DMS79 (cell line): ENCODE data around the gene PNCK.

Source experiments
- DNase-seq: peaks from one replicate; lab custom pipeline; 2025; lab: John Stamatoyannopoulos, UW

Gene PNCK

GRCh38 chrX:153659268-153659667 lies 14.3 kb downstream of the PNCK start:
- DNase-seq: no peak

DNA sequence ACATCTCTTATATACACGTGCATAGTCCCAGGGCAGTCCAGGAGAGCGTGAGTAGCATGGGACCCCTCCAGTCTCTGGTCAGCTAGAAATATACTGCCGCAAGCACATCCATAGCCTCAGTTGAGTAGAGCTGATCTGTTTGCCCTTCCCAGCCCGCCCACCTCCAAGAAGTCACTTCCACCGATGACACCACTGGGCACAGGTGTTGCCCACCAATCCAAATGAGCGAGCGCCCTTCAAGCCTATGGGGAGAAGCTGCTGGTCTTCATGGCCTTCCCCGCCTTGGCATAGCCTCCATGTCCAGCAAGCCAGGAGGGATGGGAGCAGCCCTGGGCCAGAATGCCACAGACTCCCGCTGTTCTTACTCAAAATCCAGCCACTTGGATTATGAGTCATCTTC lies 16.5 kb downstream of the PNCK start:
- no peak for DNase-seq

GRCh38 chrX:153653556-153653955 lies 20.1 kb downstream of the PNCK start:
- DNase-seq: no peak

DNA sequence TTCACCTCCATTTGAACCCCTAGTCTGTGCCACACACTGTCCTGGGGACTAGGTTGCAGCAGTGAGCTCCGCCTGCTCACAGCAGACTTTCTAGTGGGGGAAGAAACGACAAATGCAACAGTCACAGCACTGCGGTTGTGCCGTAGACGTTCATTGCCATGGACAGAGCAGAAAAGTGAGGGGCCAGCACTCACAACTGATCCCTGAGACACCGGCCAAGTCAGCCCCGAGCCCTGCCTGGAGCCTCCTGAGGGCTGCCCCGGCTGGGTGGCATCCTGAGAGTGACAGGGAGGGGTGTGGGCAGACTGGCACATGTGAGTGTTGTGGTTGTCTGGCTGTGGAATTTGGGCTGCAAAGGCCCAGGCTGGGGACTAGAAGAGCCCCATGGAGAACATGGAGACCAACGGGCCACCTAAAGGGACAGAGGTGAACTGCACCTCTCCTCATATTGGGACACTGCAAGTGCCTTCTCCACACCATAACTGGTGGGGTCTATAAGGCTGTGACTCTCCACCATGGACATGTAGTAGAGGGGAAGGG lies 22.0 kb downstream of the PNCK start:
- DNase-seq: no peak

GRCh38 chrX:153650959-153651358 lies 22.7 kb downstream of the PNCK start:
- no peak for DNase-seq

DNA sequence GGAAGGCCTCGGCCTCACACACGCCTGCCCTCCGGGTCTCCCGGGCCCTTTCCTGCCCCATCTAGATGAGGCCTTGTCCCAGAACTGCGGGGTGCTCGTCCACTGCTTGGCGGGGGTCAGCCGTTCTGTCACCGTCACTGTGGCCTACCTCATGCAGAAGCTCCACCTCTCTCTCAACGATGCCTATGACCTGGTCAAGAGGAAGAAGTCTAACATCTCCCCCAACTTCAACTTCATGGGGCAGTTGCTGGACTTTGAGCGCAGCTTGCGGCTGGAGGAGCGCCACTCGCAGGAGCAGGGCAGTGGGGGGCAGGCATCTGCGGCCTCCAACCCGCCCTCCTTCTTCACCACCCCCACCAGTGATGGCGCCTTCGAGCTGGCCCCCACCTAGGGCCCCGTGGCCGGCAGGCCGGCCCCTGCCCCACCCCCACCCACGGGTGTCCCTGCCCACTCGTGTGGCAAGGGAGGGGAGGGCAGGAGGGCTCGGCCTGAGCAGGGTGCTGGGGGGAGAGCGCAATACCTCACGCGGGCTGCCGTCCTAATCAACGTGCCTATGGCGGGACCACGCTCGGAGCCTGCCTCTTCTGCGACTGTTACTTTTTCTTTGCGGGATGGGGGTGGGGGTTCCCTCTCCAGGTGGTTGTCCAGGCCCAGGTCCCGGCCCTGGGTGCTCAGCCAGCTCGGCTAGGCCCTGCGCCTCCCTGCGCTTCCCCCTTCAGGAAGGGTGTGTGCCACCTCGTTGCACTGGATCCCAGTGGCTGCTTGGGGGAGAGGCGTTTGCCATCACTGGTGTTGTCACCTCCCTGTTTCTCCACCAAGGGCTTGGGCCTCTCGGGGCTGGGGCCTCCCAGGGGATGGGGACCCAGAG lies 23.5 kb downstream of the PNCK start:
- no peak for DNase-seq

- no peak for DNase-seq
Observed at GRCh38 chrX:153649178-153649914, 24.3 kb downstream of the PNCK start.

DNA sequence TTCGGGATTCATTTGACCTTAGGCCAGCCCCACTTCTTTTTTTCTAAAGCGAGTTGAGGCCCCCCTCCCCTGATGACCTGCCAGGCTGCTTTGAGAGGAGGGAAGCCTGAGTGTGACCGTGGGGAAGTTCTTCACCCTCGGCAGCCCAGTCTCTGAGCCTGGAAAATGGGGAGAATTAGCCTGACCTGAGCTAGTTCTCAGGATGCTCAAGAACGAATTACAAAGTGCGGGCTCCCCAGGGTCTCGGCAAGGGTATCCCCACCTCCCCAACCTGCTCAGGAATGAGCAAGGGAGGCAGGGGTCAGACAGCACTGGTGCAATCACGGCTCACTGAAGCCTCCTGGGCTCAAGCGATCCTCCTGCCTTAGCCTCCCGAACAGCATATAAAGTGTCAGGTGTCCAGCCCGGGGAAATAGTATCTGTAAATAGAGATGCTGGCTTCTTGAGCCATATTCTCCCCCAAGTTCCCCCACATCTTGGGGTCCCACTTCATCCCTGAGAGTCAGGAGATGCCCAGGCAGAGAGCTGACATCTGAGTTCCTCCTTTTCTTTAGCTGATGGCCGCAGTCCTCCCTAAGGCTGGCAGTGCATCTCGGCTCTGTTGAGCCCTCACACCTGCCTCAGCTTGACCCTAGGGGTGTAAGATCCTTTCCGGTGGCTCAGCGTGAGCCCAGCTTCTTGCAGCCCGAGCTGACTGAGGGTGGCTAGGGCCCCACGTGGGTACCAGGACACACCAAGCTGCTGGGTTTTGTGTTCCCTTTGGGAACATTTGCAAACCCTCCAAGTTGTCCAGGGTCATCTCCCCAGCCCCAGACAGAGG lies 25.0 kb downstream of the PNCK start:
- no peak for DNase-seq

GRCh38 chrX:153647461-153648357 lies 25.9 kb downstream of the PNCK start:
- no peak for DNase-seq

- DNase-seq: no peak
Observed at GRCh38 chrX:153646620-153647373, 26.8 kb downstream of the PNCK start, which contains the start of gene DUSP9. Gene DUSP9 (plus strand): TSS chrX:153647203. CDS start chrX:153647954, 751 bp downstream.

GRCh38 chrX:153645921-153646488 lies 27.6 kb downstream of the PNCK start:
- DNase-seq: no peak

DNA sequence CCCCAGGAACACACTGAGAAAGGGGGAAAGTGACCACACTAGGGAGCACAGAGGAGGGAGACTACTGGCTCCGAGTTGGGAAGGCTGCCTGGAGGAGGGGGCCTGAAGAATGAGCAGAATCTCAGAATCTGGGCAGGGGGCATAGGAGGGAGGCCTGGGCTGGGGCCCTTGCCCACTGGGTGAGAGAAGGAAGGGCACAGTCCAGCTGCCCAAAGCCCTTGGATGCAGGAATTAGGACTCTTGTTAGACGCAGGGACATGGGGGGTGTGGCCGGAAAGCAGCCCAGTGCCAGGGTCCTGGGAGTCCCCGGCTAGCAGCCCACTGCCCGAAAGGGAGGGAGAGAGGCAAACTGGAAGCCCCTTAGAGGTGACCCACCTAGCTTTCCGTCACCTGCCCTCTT lies 28.5 kb downstream of the PNCK start:
- no peak for DNase-seq

- DNase-seq: no peak
Observed at GRCh38 chrX:153644356-153645125, 29.1 kb downstream of the PNCK start.

- no peak for DNase-seq
Observed at GRCh38 chrX:153643431-153644351, 29.9 kb downstream of the PNCK start.

- DNase-seq: no peak
Observed at GRCh38 chrX:153642655-153643430, 30.8 kb downstream of the PNCK start.

DNA sequence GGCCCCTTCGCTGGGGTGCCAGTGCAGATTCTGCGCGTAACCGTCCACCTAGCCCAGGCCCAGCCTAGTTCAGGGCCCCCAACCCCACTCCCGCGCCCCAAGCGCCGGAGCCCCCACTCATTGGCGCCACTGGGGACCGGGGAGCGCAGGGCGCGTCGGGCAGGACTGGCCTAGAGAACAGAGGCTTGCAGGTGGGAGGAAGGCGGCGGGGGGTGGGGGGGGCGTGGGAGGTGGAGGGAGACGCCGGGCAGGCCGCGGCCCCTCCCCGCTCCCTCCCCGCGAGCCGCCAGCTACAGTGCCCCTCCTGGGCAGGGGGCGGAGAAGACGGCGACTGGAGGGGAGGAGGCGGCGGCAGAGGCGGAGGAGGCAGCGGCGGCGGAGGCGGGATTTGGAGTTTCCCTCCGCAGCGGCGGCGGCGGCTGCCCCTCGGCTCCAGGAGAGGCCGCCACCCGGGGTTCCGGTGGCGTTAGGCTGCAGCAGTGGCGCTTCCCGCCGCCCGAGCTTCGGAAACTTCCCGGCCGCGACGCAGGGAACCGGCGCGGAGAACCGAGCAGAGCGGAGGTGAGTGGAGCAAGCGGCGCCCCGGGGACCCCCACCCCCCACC lies 31.5 kb downstream of the PNCK start:
- DNase-seq: no peak

DNA sequence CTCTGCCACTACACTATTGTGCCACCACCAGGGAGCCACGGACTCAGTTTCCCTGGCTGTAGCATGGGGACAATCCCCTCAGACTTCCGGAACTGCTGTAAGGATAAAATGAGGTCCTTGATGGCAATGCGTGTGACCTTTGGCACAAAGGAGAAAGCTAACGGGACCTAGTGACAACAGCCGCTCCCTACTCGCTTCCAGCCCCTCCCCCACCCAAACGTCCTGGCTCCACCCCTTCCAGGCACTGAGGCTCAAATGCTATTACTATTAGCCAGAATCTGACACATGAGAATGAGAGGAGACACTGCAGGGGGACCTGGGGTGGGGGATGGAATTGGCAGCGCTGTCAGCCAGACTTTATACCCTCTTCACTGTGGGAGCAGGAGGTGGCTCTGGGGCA lies 32.0 kb downstream of the PNCK start:
- no peak for DNase-seq
